ENCODE measurements around the gene KRT24.
"Not testable (repeated sequence)": the region's sequence is repeated elsewhere in the genome, so short reads cannot be mapped to it uniquely, and the experiment has no call there.

Gene KRT24

DNA sequence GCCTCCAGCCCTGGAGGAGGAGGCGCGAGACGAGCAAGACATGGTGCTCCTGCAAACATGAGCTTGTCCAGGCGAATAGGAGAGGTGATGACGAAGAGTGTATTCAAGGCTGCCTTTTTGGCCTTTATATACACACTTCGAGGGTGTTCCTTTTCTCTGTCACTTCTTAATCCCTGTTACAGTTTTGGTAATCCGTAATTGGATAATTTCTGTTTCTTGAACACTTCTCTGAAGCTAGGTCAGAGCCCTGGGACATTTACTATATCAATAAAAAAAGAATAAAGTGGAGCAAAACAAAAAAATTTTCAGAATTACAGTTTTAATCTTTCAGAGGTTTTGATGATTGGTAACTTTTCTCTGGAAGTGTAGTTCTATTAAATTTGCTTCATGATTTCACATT, at the start of gene KRT24:
Gene KRT24 (minus strand): TSS at position 101 of the 400 bp plus-strand sequence. CDS start 59 bp downstream, at position 42.
- DNase-seq, result no peak

DNA sequence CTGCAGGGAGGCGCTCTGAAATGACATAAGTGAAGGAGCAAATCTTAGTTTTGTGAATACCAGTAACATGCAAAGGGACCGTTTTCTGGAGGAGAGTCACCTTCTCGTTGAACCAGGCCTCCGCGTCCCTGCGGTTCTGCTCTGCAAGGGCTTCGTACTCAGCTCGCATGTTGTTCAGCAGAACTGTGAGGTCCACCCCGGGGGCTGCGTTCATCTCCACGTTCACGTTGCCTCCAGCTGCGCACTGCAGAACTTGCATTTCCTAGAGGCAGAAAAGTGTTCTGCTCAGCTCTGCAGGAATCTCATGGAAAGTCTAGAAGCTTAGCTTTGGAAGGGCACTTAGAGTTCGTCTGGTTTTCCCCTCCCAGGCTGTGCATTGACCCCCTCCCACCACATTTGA, 47.5 kb upstream of the KRT24 start:
- no peak for DNase-seq

DNA sequence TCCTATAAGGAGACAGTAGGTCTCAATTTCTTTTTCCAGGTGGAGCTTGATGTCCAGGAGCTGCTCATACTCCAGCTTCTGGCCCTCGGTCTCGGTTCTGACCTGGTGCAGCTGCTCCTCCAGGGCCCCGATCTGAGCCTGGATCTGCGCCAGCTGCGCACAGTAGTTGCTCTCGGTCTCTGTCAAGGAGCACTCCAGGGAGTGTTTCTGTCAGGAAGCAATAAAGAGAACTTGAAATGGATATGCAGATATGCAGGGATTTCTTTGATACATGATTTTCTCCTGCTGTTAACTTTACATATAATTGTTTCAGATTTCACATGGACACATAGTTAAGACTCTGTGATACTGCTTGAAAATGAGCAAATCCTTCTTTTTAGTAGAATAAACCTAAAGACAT, 46.8 kb upstream of the KRT24 start:
- no peak for DNase-seq

DNA sequence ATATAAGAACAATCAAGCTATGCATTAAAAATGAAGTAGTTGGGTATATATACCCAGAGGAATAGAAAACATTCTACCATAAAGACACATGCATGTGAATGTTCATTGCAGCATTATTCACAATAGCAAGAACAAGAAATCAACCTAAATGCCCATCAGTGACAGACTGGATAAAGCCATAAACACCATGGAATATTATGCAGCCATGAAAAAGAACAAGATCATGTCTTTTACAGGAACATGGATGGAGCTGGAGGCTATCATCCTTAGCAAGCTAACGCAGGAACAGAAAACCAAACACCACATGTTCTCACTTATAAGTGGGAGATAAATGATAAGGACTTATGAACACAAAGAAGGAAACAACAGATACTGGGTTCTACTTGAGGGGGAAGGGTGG, 45.1 kb upstream of the KRT24 start:
- DNase-seq, result not testable (repeated sequence)

DNA sequence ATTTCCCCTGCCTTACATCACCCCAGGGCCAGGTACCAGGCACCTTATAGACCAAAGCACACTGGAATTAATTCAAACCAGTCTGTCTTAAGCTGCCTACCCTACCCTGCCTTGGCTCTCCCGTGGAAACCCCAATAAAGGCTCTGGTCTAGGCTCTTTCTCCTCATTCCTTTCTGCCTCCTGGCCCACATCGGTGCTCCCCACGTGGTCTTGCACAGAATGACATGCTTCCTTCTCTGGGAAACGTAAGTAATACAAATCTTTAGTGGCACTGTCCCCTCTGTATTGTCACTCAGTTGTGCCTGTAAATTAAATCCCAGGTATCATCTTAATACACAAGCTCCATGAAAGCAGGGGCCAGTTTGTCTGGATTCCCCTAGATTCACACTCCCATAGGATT, 35.0 kb upstream of the KRT24 start:
- no peak for DNase-seq

DNA sequence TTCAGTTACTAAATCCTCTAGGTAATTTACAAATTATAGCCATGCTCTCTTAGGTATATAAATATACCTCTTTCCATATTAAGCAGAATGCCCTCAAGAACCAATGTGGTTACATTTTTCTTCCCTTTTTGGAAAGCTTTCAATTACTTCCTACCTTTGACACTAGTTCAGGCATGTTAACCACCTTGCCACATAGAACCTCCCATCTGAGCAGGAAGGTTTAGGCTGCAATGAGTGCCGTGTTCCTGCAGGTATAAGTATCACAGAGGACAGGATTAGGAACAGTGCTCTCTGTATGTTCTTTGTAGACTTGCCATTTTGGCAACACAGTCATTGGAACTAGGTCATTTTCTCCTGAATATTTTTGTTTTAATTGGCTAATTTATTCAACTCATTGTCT, 31.5 kb upstream of the KRT24 start:
- no peak for DNase-seq

DNA sequence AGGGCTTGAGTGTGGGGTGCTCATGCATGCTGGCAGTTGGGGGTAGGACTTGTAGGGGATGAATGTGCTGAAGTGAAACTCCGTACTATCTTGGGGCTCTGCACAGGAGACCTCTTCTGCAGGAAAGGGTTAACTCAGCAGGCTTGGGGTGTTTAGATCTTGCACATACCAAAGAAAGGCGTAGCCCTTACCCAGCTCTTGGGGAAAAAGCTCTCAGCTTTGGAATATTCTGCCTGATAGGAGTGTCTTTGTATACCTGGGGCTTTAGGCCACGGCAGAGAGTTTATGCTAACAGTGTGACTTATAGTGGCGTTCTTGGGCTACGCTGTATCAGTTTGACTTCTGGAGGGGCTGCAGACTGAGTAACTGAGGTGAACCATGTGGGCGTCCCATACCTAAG, 30.5 kb upstream of the KRT24 start:
- DNase-seq, result no peak

DNA sequence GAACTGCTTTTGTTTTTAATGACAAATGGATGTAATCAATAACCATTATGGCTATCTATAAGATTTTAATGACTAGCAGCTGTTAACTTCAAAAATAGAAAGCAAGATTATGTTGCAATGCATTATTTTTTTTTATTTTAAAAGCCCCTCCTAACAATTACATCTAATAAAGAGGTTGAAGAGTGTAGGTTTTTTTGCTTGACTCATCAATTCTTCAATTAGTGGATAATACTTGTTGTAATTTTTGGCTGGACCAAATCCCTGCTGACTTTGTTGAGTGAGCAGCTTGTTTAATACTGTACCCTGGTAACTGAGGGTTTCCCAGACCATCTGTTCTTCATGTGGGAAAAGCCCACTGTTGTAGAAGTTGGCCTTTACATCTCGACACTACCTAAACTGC, 27.4 kb upstream of the KRT24 start:
- no peak for DNase-seq

DNA sequence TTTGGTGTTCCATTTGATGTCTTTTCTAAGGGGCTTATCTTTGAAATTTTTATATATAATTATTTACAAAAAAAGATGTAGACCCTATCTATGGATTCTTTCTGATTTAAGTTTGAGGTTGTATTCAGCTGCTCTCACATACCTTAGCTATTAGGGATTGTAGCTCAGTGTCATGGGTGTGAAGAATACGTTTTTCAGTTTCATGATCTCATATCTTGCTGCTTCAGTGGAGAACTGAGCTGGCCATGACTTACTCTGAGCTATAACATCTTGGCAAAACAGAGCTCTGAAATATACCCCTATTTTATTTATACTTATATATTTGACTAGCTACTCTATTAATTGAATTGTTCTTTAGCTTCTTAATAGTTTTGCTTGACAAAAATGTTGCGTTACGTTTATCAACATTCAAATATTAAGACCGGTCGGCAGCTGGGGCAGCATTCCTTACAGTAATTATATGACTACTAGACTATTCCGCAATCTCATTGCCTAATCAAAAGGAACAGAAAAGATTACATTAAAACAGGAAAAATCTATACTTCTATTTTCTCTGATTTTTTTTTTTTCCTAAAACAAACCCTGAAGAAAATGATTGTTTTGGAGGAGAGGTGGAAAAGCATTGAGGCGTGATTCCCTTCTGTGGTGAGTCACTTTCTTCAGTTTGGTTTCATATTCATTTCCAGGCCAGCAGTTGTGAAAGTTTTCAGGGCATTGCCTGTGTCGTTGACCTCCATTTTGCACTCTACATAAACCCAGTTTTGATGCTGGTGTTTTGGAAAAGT, 24.1 kb upstream of the KRT24 start:
- DNase-seq, result no peak

DNA sequence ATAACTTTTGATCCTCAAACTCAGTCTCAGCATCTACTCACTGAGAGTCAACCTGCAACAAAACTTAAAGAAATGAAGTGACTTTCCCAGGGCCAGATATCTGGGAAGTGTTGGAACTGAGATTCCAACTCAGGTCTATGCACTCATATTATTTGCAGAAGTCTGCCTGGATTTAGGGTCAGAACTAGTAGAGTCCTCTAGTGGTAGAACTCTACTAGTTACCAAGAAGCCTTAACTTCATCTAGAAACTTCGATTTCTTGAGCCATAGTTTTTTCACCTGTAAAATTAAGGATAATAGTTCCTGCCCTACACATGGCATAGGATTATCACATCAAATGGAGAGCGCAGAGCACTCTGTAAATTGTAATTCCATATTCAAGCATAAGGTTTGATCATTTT, 23.4 kb upstream of the KRT24 start:
- no peak for DNase-seq

DNA sequence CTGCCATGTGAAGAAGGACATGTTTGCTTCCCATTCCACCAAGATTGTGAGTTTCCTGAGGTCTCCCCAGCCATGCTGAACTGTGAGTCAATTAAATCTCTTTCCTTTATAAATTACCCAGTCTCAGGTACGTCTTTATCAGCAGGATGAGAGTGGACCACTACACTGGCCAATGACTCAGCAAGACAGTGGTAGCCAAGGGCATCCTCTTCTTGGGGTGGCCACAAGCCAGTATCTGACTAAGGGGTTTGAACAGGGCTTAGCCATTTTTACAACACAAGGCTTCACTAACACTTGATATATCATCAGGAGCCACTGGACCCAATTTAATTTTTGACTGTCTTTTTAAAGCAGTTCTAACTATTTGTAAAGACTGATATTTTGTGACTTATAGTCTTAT, 21.1 kb upstream of the KRT24 start:
- no peak for DNase-seq

DNA sequence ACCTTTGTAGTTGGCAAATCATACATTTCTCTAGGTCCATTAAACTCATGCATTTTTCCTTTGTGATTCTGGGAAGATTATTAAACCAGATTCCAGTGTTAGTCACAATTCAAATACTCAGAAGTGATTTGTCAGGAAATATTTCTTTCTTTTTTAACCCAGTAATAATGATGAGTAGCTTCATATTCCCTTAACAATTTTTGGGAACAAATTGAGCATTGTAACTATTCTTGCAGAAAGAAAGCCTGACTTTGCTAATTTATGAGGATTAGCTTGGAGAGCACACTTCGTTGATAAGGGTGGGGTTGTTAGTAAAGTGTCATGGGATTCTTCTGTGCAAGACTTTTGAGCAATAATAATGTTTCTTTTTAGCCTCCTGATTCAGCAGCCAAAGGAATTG, 18.7 kb upstream of the KRT24 start:
- DNase-seq, result no peak

DNA sequence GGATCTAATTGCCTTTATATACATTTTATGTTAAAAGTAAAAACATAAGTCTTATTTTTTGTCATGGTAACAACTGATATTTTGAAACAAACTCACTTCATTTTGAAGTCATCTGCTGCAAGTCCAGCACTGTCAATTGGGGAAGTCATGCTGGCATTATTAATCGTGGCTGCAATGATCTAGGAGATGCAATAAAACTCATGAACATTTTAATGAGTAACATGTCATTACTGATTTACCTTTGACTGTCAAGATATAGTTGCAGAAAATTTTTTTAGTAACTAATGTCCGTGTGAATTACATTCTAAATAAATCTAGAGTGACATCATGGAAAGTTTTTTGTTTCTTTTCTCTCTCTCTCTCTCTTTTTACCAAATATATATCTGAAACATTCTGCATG, 17.3 kb upstream of the KRT24 start:
- DNase-seq, result no peak

DNA sequence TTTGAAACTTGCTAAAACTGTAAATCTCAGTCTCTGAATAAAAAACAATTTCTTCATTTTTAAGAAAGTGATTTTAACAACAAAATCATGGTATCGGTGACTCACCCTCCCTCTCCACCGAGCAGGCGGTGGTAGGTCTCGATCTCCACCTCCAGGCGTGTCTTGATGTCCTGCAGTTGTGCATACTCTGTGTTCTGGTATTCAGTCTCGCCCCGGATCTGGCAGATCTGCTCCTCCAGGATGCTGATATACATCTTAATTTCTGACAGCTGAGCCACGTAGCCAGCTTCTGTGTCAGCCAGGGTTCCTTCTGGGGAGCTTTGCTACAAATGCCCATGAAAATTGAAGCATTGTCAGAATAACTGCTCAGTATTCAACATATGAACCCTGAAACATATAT, 15.4 kb upstream of the KRT24 start:
- DNase-seq, result no peak

DNA sequence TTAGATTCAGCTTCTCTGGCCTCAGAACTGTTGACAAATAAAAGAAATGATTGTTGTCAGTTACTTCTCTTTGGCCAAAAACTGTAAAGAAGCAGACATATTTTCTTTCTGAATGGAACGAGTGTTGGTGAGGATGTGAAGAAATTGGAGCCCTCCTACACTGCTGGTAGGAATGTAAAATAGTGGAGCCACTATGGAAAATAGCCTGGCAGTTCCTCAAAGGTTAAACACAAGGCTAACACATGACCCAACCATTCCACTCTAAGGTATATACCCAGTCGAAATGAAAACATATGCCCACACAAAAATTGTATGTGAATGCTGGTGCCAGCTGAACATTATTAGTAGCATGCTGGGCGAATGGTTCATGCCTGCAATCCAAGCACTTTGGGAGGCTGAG, 14.2 kb upstream of the KRT24 start:
- DNase-seq, result no peak

DNA sequence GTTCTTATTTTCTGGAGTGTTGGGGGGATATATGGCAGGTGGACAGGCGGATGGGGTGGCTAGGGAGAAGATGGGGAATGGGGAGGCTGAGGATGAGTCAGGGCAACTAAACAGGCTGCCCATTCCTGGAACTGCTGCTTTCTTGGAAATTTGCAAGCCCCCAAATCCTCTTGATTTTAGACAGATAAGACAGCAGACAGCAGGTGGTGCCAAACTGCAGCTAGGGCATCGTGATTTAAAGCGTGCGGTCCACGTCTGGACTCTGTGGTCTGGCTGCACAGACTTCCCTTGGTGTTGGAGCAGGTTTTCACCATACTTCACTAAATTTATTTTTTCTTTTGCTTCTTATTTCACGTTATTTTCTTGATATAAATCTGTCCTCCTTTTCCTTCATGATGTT, 10.9 kb upstream of the KRT24 start:
- no peak for DNase-seq

DNA sequence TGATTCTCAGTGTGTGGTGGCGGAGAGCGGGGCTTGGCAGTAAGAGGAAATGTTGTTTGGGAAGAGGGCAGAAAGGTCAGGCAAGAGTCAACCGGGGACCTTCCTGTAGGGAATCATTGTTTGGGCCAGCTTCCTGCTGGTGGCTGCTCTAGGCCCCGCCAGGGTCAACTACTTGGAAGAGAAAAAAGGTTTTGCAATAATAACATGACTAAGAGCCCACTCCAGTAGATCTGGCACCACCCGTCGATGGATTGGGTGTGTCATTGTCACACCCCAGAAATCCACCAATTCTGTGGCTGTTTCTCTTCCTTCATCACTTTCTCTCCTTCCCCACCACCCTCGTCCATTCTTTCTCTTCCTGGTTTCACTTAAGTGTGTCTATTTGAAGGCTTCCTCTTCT, 4.2 kb upstream of the KRT24 start:
- DNase-seq, result no peak

DNA sequence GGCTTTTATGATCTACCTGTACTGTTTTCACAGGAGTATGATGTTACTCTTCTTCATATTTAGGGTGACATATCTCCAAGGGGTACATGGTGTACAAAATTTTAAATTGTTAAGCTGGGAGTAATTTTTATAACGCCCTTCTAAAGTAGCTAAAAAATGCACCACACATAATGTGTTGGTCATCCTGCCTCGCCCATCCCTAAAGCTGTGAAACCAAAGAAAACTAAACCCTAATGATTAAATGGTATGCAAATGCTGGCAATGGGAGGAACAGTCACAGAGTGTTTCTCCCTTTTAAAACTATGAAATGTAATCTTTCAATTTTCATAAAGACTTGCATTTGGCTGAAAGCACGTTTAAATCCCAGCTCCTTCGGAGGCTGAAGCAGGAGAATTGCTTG, 2.0 kb upstream of the KRT24 start:
- DNase-seq, result no peak

DNA sequence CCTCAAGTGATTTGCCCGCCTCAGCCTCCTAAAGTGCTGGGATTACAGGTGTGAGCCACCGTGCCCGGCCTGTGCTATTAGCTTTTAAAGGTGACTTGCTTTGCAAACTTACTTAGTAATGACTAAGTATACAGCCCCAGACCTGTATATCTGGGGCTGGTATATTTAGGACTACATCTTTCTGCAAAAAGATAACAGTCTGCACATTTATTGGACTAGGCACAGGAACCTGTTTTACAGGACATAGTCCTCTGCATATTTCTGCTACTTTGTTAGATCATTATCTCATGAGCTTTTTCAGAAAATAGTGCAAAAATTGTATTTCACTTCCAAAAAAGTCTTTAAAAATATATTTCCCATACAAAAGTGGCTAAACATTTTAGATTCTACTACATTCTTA, 1.3 kb downstream of the KRT24 start:
- no peak for DNase-seq

DNA sequence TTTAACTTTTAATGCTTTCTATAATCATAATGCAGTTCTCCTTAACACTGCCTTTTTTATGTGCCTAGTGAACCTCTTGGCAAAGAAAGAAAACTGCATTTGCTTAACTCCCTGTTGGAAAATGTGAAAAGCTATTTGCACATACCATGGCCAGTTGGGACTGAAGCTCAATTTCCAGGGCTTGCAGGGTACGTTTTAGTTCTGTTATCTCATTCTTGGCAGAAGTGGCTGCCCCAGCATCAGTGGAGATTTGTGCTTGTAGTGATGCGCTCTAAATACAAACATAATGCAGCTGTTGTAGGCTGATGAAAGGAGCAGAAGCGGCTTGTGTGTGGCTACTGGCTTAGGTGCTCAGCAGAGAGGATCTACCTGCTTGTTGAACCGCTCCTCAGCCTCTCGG, 3.7 kb downstream of the KRT24 start:
- no peak for DNase-seq

DNA sequence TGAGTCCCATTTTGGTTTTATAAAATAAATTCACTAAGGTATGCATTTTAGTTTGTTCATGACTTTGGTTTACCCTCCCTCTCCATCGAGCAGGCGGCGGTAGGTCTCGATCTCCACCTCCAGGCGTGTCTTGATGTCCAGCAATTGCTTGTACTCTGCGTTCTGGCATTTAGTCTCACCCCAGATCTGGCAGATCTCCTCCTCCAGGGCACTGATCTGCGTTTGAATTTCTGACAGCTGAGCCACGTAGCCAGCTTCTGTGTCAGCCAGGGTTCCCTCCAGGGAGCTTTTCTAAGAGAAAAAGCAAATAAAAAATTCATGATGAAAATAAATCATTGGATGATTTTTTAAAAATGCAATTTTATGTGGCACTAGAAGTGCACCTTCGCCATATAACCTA, 4.2 kb downstream of the KRT24 start:
- DNase-seq, result no peak

DNA sequence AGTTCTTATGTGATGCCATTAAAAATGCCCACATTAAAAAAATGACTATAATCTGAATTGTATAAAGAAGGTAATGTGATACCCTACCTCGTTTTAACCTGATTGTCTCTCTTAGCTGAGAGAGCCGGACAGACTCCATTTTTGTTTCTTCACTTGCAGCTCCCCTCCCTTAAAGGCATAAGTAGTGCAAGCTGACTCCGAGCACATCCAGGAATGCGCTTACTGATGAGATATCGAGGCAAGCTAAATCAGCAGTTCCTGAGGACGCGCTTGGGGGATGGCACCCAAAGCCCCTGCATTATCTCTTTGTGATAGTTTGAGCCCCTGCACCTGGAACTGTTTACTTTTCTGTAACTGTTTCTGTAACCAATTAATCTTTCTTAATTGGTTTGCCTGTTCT, 6.3 kb downstream of the KRT24 start:
- no peak for DNase-seq

DNA sequence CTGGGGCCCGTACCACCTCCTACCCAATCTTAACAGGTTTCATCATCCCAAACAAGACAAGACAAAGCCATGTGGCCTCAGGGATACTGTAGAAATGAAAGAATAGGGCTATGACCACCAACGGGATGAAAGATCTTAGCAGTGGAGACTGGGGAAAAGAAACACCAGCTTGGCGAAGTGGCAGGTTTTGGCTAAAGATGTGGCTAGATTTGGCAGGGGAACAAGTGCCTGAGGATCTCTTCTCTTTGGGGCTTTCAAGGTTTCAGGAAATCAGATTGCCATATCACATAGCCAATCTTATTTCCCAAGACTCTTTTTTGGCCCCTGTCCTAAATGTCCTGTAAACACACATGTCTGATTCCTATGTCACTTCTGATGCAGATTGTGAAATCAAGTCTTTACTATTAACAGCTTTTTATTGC, 6.9 kb downstream of the KRT24 start:
- DNase-seq, result no peak

DNA sequence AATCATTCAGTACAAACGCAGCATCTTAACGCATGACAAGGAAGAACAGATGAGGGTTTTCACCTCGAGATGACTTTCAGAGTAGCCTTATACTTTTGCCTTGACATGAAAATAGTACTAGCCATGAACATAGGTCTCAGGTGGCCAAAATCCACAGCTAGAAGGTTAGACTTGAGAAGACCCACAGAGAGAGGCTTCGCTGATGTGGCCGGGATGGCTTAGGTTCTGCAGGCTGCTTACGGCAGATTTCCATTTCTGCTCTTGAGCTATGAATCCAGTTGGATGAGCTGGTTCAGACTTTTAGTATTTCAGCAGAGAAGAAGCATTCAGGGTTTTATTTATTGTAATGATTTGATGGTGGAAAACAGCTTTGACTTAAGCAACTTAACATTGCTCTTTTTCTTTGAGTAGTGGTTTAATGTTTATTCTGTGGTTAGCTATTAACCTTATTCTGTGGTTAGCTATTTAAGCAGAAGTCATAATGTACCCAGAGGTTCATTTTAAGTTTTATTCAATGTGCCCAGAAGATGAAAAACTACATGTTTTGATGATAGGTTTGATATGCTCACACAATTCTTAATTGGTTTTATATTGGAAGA, 7.6 kb downstream of the KRT24 start:
- no peak for DNase-seq

DNA sequence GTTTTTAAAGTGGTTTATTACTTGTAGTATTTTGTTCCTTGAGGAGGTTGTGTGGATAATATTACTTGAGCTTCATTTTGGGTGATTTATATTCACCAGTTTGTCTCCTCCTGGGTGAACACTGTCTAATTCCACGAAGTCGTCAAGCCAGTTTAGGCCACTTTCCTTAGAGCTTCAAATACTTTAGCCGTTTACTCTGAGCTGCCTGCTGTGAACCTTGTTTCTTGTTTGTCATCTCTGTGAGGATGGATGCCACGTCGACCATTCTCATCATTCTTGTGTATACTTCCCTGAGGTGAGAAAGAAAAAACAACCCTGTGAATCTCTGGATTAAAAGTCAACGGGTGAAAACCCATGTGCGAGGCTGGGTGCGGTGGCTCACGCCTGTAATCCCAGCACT, 9.0 kb downstream of the KRT24 start:
- DNase-seq, result no peak

Data from activated CD4-positive, CD25-positive, alpha-beta regulatory T cell treated with anti-CD3 and anti-CD28 coated beads, Interleukin-2, amount 50 U/mL, for 72 hours (primary cell).